ENCODE data around the gene ARHGAP8.

ARHGAP8 gene

DNA sequence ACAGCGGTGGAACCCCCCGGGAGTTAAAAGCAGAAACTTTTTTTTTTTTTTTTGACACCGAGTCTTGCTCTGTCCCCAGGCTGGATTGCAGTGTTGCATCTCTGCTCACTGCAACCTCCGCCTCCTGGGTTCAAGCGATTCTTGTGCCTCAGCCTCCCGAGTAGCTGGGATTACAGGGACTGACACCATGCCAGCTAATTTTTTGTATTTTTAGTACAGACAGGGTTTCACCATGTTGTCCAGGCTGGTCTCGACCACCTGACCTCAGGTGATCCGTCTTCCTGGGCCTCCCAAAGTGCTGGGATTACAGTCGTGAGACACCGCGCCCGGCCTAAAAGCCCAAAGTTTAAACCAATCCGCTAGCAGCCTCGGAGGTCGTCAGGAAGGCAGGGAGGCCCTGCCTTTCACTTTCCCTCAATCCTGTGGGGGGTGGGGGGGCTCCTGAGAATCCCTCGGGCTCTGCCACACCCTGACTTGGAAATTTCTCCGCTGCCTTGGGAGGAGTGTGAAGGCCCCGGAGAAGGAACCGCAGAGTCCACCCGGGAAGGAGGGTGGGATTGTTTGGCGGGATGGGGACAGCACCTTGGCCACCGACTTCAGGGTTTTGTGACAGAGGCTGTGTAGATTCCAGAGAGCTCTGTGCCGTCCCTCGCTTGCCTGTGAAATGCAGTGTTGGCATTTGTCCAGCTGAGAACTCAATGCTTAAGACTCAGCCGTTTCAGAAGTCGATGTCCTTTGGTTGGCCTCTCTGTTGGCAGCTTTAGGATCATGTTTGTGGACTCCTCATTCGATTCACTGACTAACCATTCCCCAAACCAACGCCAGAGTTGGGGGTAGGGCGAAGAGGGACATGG is 1.0 kb downstream of the ARHGAP8 start:
- Histone ChIP-seq H3K56ac (ENCODE audit: low read length) (peak overlapping the region; percentile 44), H3K4me1 (ENCODE audit: control insufficient read depth, low read depth, low read length) (peaks cover 11% of the 10 kb centered on the region), H2BK120ac (ENCODE audit: low read depth, low read length) (no peak overlapping the region), H3K23ac (ENCODE audit: low read length) (no peak overlapping the region), H3K4me3 (ENCODE audit: low read length) (no peak overlapping the region), H4K8ac (ENCODE audit: low read depth, low read length) (no peak overlapping the region), H3K27me3 (ENCODE audit: insufficient read depth, low read length, poor library complexity) (no peaks in the 10 kb centered on the region), H2BK5ac (ENCODE audit: low read length) (no peak overlapping the region), H3K27ac (ENCODE audit: low read depth, low read length) (no peak overlapping the region), H3K79me2 (ENCODE audit: control insufficient read depth, insufficient read depth, low read length) (no peaks in the 10 kb centered on the region), H3K36me3 (ENCODE audit: control insufficient read depth, insufficient read depth, low read length) (no peaks in the 10 kb centered on the region), H3K9ac (ENCODE audit: low read length) (peak overlapping the region; percentile 31), H2BK15ac (replicated peaks; ENCODE audit: low read depth) (no peak overlapping the region), H3K4me2 (ENCODE audit: low read length) (peak overlapping the region; percentile 88), H2AK5ac (ENCODE audit: low read length) (no peak overlapping the region), H3K79me1 (ENCODE audit: low read length) (peaks cover under 1% of the 10 kb centered on the region), H3K4ac (ENCODE audit: low read depth, low read length) (no peak overlapping the region), H3K18ac (ENCODE audit: low read length) (no peak overlapping the region), H4K5ac (ENCODE audit: low read length) (no peak overlapping the region)
- WGBS (ENCODE audit: extremely low coverage, insufficient coverage, low lambda C conversion rate): no CpG with 5 or more reads among the region's 29 CpGs
- peak; percentile 56 for DNase-seq

DNA sequence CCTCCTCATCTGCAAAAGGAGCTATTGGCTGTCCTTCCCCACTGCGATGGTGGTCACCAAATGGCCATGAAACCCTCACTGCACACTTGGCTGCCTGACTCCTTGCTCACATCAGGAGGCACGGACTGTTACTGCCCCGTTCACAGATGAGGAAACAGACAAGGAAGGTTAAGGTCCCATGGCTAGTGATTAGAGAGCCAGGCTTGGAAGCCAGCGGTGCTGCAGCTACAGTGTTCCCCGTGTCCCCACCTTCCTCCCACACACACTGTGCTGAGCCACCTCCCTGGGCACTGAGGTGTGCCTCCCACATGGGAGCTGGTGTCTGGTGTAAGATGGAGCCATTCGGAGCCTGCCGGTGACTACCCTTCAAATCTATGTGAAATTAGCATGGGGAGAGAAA is 2.6 kb downstream of the ARHGAP8 start:
- no peak overlapping the region for H3K27ac ChIP-seq (ENCODE audit: low read depth, low read length)
- no peaks in the 10 kb centered on the region for H3K36me3 ChIP-seq (ENCODE audit: control insufficient read depth, insufficient read depth, low read length)
- H4K5ac ChIP-seq (ENCODE audit: low read length): no peak overlapping the region
- no peak overlapping the region for H3K18ac ChIP-seq (ENCODE audit: low read length)
- H3K27me3 ChIP-seq (ENCODE audit: insufficient read depth, low read length, poor library complexity): no peaks in the 10 kb centered on the region
- H2BK15ac ChIP-seq (replicated peaks; ENCODE audit: low read depth): no peak overlapping the region
- peak overlapping the region; percentile 46 for H2AK5ac ChIP-seq (ENCODE audit: low read length)
- no peak overlapping the region for H3K4me3 ChIP-seq (ENCODE audit: low read length)
- H3K4me2 ChIP-seq (ENCODE audit: low read length): no peak overlapping the region
- H3K4me1 ChIP-seq (ENCODE audit: control insufficient read depth, low read depth, low read length): peaks cover 11% of the 10 kb centered on the region
- H3K79me1 ChIP-seq (ENCODE audit: low read length): peaks cover 3% of the 10 kb centered on the region
- peak overlapping the region; percentile 3 for H3K9ac ChIP-seq (ENCODE audit: low read length)
- no CpG with 5 or more reads among the region's 7 CpGs for WGBS (ENCODE audit: extremely low coverage, insufficient coverage, low lambda C conversion rate)
- DNase-seq: peak; percentile 28
- no peak overlapping the region for H2BK5ac ChIP-seq (ENCODE audit: low read length)
- no peak overlapping the region for H4K8ac ChIP-seq (ENCODE audit: low read depth, low read length)
- peak overlapping the region; percentile 45 for H3K56ac ChIP-seq (ENCODE audit: low read length)
- H3K4ac ChIP-seq (ENCODE audit: low read depth, low read length): no peak overlapping the region
- peaks cover 1% of the 10 kb centered on the region for H3K79me2 ChIP-seq (ENCODE audit: control insufficient read depth, insufficient read depth, low read length)
- H2BK120ac ChIP-seq (ENCODE audit: low read depth, low read length): no peak overlapping the region
- no peak overlapping the region for H3K23ac ChIP-seq (ENCODE audit: low read length)

DNA sequence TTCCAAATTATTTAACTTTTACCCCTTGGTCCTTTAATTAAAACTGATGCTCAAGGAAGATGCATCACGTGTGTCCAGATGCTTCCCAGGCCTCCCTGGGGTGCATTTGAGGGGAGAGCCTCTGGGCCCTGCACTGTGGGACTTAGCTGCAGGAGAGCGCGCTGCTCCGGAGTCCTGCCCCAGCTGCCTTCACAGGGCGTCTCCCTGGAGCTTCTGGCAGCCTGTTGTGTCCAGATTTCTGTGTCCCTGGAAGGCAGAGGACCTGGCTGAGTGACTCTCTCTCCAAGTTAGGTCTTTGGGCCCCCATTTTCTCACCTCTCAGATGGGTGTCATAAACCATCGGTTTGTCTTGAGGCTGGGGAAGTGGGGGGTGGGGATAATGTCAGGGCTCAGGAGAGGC is 3.0 kb downstream of the ARHGAP8 start:
- Histone ChIP-seq H3K79me2 (ENCODE audit: control insufficient read depth, insufficient read depth, low read length) (peaks cover 1% of the 10 kb centered on the region), H3K4ac (ENCODE audit: low read depth, low read length) (no peak overlapping the region)

DNA sequence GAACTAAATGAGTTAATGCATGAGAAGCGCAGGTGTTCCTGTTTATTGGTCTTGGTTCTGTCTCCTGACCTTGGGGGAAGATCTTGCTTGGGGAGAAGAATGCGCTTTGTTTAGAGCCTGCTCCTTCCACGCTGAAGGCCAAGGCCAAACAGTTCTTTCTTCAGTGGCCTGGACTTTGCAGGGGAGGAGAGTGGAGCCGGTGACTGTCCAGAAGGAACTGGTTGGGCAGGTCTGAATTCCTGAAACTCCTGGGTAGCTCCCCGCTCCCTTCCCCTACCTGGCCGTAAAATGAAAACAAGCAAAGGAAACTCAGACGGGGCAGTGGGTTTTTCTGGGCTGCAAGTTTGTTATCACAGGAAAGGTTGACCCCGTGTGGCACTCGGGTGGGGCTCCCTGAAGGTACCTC is 3.6 kb downstream of the ARHGAP8 start:
- Histone ChIP-seq H3K9ac (ENCODE audit: low read length) (peak overlapping the region; percentile 17), H2AK5ac (ENCODE audit: low read length) (no peak overlapping the region), H3K27me3 (ENCODE audit: insufficient read depth, low read length, poor library complexity) (no peaks in the 10 kb centered on the region), H3K79me1 (ENCODE audit: low read length) (peaks cover 4% of the 10 kb centered on the region), H3K27ac (ENCODE audit: low read depth, low read length) (no peak overlapping the region), H3K56ac (ENCODE audit: low read length) (peak overlapping the region; percentile 27), H4K5ac (ENCODE audit: low read length) (no peak overlapping the region), H2BK15ac (replicated peaks; ENCODE audit: low read depth) (no peak overlapping the region), H3K4me2 (ENCODE audit: low read length) (peak overlapping the region; percentile 39), H3K4me3 (ENCODE audit: low read length) (no peak overlapping the region), H3K4ac (ENCODE audit: low read depth, low read length) (no peak overlapping the region), H3K4me1 (ENCODE audit: control insufficient read depth, low read depth, low read length) (peaks cover 11% of the 10 kb centered on the region), H3K23ac (ENCODE audit: low read length) (no peak overlapping the region), H3K36me3 (ENCODE audit: control insufficient read depth, insufficient read depth, low read length) (no peaks in the 10 kb centered on the region), H4K8ac (ENCODE audit: low read depth, low read length) (no peak overlapping the region), H3K79me2 (ENCODE audit: control insufficient read depth, insufficient read depth, low read length) (peaks cover 1% of the 10 kb centered on the region), H2BK120ac (ENCODE audit: low read depth, low read length) (no peak overlapping the region), H3K18ac (ENCODE audit: low read length) (no peak overlapping the region), H2BK5ac (ENCODE audit: low read length) (no peak overlapping the region)
- WGBS (ENCODE audit: extremely low coverage, insufficient coverage, low lambda C conversion rate): no CpG with 5 or more reads among the region's 9 CpGs
- peak; percentile 79 for DNase-seq

More for the DNA sequence above, 3.0 kb downstream of the ARHGAP8 start:
- H3K79me1 ChIP-seq (ENCODE audit: low read length): peaks cover 4% of the 10 kb centered on the region
- H4K8ac ChIP-seq (ENCODE audit: low read depth, low read length): no peak overlapping the region
- no peak overlapping the region for H3K4me3 ChIP-seq (ENCODE audit: low read length)
- H3K23ac ChIP-seq (ENCODE audit: low read length): peak overlapping the region; percentile 31
- H3K9ac ChIP-seq (ENCODE audit: low read length): peak overlapping the region; percentile 17
- no peak overlapping the region for H3K18ac ChIP-seq (ENCODE audit: low read length)
- no peak overlapping the region for H2AK5ac ChIP-seq (ENCODE audit: low read length)
- H3K27ac ChIP-seq (ENCODE audit: low read depth, low read length): no peak overlapping the region
- H2BK5ac ChIP-seq (ENCODE audit: low read length): no peak overlapping the region
- no peaks in the 10 kb centered on the region for H3K36me3 ChIP-seq (ENCODE audit: control insufficient read depth, insufficient read depth, low read length)
- no peak overlapping the region for H4K5ac ChIP-seq (ENCODE audit: low read length)
- no CpG with 5 or more reads among the region's 6 CpGs for WGBS (ENCODE audit: extremely low coverage, insufficient coverage, low lambda C conversion rate)
- H3K56ac ChIP-seq (ENCODE audit: low read length): peak overlapping the region; percentile 27
- H3K4me2 ChIP-seq (ENCODE audit: low read length): peak overlapping the region; percentile 13
- H3K27me3 ChIP-seq (ENCODE audit: insufficient read depth, low read length, poor library complexity): no peaks in the 10 kb centered on the region
- no peak overlapping the region for H2BK120ac ChIP-seq (ENCODE audit: low read depth, low read length)
- no peak overlapping the region for H2BK15ac ChIP-seq (replicated peaks; ENCODE audit: low read depth)
- H3K4me1 ChIP-seq (ENCODE audit: control insufficient read depth, low read depth, low read length): peaks cover 11% of the 10 kb centered on the region
- peak; percentile 49 for DNase-seq

DNA sequence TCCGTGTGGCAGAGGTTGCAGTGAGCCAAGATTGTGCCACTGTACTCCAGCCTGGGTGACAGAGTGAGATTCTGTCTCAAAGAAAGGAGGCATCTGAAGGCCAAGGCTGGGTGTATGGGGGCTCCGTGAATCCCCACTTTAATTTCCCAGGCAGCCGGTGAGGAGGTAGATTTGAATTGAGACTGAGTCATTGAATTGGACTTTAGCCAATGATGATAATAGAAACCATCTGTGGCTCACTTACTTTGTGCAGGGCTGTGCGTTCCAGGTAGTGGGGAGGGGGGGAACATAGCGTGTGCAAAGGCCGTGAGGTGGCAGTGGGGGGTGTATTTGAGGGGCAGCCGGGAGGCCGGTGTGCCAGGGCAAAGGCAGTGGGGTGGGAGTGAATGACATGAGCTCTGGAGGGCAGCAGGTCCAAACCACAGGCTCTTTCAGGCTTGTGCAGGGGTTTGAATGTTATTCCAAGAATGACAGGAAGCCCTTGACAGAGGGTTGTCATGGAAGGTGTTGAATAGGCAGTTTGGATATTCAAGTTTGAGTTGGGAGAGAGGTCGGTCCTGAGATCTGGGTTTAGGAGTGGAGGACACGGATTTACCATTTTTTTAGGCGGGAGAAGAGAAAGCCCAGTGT is 6.1 kb downstream of the ARHGAP8 start:
- no peaks in the 10 kb centered on the region for H3K27me3 ChIP-seq (ENCODE audit: insufficient read depth, low read length, poor library complexity)
- H3K79me2 ChIP-seq (ENCODE audit: control insufficient read depth, insufficient read depth, low read length): peaks cover 1% of the 10 kb centered on the region
- H3K9ac ChIP-seq (ENCODE audit: low read length): no peak overlapping the region
- no peak overlapping the region for H3K4me3 ChIP-seq (ENCODE audit: low read length)
- no CpG with 5 or more reads among the region's 11 CpGs for WGBS (ENCODE audit: extremely low coverage, insufficient coverage, low lambda C conversion rate)
- H3K27ac ChIP-seq (ENCODE audit: low read depth, low read length): no peak overlapping the region
- H3K18ac ChIP-seq (ENCODE audit: low read length): no peak overlapping the region
- no peak overlapping the region for H2BK120ac ChIP-seq (ENCODE audit: low read depth, low read length)
- no peak overlapping the region for H4K8ac ChIP-seq (ENCODE audit: low read depth, low read length)
- H3K23ac ChIP-seq (ENCODE audit: low read length): no peak overlapping the region
- H3K4ac ChIP-seq (ENCODE audit: low read depth, low read length): no peak overlapping the region
- H3K4me2 ChIP-seq (ENCODE audit: low read length): no peak overlapping the region
- H3K4me1 ChIP-seq (ENCODE audit: control insufficient read depth, low read depth, low read length): peaks cover 11% of the 10 kb centered on the region
- no peak overlapping the region for H3K56ac ChIP-seq (ENCODE audit: low read length)
- DNase-seq: peak; percentile 25
- no peak overlapping the region for H4K5ac ChIP-seq (ENCODE audit: low read length)
- H2BK15ac ChIP-seq (replicated peaks; ENCODE audit: low read depth): no peak overlapping the region
- no peak overlapping the region for H2BK5ac ChIP-seq (ENCODE audit: low read length)
- H2AK5ac ChIP-seq (ENCODE audit: low read length): no peak overlapping the region
- H3K79me1 ChIP-seq (ENCODE audit: low read length): peaks cover 4% of the 10 kb centered on the region
- H3K36me3 ChIP-seq (ENCODE audit: control insufficient read depth, insufficient read depth, low read length): no peaks in the 10 kb centered on the region

All from mesendoderm (in vitro differentiated cells).